Lower lobe of right lung (tissue), 2 donors: ENCODE data around the gene HORMAD2. TPM values are rescaled to one million over a fixed set of nuclear protein-coding genes. Genes with fewer than 3 reads are reported as not detected.
"Not testable (repeated sequence)": the region's sequence is repeated elsewhere in the genome, so short reads cannot be mapped to it uniquely, and the experiment has no call there.

Source experiments
- ATAC-seq, 2 donors: fragments of 200-7000 bp; cut with Tn5 transposase; one replicate each; pipeline ENCODE4 v1.9.1; 2020 to 2022; ENCODE audit warnings: mild to moderate bottlenecking in 2 of 2, moderate library complexity in 2 of 2
- DNase-seq: peaks from one replicate; pipeline ENCODE4 v3.0.0-alpha.2; 2020
- H3K27ac ChIP-seq: fragments of 200-600 bp; one replicate; pipeline ENCODE4 v1.8.0; 2022
- H3K27me3 ChIP-seq: fragments of 200-600 bp; one replicate; pipeline ENCODE4 v1.8.0; 2022; ENCODE audit warnings: low read depth
- H3K36me3 ChIP-seq: fragments of 200-600 bp; one replicate; pipeline ENCODE4 v1.8.0; 2022; ENCODE audit warnings: mild to moderate bottlenecking
- H3K4me1 ChIP-seq: fragments of 200-600 bp; one replicate; pipeline ENCODE4 v1.8.0; 2022
- H3K4me3 ChIP-seq: fragments of 200-600 bp; one replicate; pipeline ENCODE4 v1.8.0; 2022; ENCODE audit warnings: mild to moderate bottlenecking
- H3K9me3 ChIP-seq: fragments of 200-600 bp; one replicate; pipeline ENCODE4 v1.8.0; 2022
- intact Hi-C: fragments of 100-400 bp; cut with DNase I; formaldehyde crosslinking; loops from one replicate; pipeline ENCODE4 v1.11.0; 2022
- total RNA-seq: library from RNA; stranded (reverse); fragmentation: NEBNext Ultra II Directional; extraction: Animal tissue kit (Norgen Biotek cat#: 25700); gene quantifications from one replicate; pipeline ENCODE4 v1.2.1, GENCODE V29; 2021
- TF ChIP-seq, protein P1 (sequence below): fragments of 200-600 bp; IDR thresholded peaks from one replicate; pipeline ENCODE4 v1.8.0; 2022; ENCODE audit warnings: antibody characterized with exemption, mild to moderate bottlenecking
- donor health status: DM: no; HTN: yes; CAD: no; lungs with severe emphysema.

HORMAD2 gene
- total RNA-seq, 1 donor from 2014 or later, result not detected

GRCh38 chr22:30092686-30093085 lies 12.4 kb downstream of the HORMAD2 start:
- intact Hi-C loops, result no loop called here
- H3K27ac ChIP-seq, result no peak overlapping the region
- no peaks in the 10 kb centered on the region for H3K36me3 ChIP-seq
- H3K4me1 ChIP-seq, result no peaks in the 10 kb centered on the region
- TF ChIP-seq, protein P1, sequence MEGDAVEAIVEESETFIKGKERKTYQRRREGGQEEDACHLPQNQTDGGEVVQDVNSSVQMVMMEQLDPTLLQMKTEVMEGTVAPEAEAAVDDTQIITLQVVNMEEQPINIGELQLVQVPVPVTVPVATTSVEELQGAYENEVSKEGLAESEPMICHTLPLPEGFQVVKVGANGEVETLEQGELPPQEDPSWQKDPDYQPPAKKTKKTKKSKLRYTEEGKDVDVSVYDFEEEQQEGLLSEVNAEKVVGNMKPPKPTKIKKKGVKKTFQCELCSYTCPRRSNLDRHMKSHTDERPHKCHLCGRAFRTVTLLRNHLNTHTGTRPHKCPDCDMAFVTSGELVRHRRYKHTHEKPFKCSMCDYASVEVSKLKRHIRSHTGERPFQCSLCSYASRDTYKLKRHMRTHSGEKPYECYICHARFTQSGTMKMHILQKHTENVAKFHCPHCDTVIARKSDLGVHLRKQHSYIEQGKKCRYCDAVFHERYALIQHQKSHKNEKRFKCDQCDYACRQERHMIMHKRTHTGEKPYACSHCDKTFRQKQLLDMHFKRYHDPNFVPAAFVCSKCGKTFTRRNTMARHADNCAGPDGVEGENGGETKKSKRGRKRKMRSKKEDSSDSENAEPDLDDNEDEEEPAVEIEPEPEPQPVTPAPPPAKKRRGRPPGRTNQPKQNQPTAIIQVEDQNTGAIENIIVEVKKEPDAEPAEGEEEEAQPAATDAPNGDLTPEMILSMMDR, result no peak
- H3K9me3 ChIP-seq, result no peaks in the 10 kb centered on the region
- no peak for DNase-seq
- H3K4me3 ChIP-seq, result no peak overlapping the region
- no peak for ATAC-seq
- no peaks in the 10 kb centered on the region for H3K27me3 ChIP-seq

GRCh38 chr22:30094804-30095203 lies 14.5 kb downstream of the HORMAD2 start:
- no peaks in the 10 kb centered on the region for H3K9me3 ChIP-seq
- H3K4me1 ChIP-seq, result no peaks in the 10 kb centered on the region
- intact Hi-C loops, result no loop called here
- H3K36me3 ChIP-seq, result no peaks in the 10 kb centered on the region
- H3K27me3 ChIP-seq, result no peaks in the 10 kb centered on the region
- no peak overlapping the region for H3K4me3 ChIP-seq
- DNase-seq (no peak), ATAC-seq (no peak)
- TF ChIP-seq, protein P1, result no peak
- no peak overlapping the region for H3K27ac ChIP-seq

DNA sequence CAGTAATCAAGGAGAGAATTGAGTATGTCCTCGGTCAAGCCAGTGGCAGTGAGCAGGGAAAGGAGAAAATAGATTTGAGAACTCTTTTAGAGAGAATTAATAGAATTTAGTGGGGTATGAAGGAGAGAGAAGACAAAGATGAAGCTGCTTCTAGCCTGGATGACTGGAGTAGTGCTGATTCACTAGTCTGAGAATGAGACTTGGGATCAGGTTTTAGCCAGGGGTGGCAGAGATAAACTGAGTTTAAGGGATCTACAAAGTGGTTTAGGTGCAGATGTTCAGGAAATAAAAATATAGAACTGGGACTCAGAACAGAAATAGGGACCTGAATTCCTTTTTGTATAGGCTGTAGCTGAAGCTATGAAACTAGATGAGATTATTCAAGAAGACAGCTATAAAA lies 17.6 kb downstream of the HORMAD2 start:
- no peak for DNase-seq
- Histone ChIP-seq H3K27me3 (no peaks in the 10 kb centered on the region), H3K9me3 (no peaks in the 10 kb centered on the region), H3K4me1 (no peaks in the 10 kb centered on the region), H3K36me3 (no peaks in the 10 kb centered on the region), H3K27ac (no peak overlapping the region), H3K4me3 (no peak overlapping the region)
- no peak for ATAC-seq
- TF ChIP-seq, protein P1, result no peak
- intact Hi-C loops, result no loop called here

DNA sequence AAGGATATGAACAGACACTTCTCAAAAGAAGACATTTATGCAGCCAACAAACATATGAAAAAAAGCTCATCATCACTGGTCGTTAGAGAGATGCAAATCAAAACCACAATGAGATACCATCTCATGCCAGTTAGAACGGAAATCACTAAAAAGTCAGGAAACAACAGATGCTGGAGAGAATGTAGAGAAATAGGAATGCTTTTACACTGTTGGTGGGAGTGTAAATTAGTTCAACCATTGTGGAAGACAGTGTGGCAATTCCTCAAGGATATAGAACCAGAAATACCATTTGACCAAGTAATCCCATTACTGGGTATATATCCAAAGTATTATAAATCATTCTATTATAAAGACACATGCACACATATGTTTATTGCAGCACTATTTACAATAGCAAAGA lies 20.5 kb downstream of the HORMAD2 start:
- DNase-seq, H3K36me3 ChIP-seq, H3K27ac ChIP-seq, ATAC-seq, intact Hi-C loops, H3K27me3 ChIP-seq, H3K4me3 ChIP-seq, H3K4me1 ChIP-seq, H3K9me3 ChIP-seq: not testable (repeated sequence)

DNA sequence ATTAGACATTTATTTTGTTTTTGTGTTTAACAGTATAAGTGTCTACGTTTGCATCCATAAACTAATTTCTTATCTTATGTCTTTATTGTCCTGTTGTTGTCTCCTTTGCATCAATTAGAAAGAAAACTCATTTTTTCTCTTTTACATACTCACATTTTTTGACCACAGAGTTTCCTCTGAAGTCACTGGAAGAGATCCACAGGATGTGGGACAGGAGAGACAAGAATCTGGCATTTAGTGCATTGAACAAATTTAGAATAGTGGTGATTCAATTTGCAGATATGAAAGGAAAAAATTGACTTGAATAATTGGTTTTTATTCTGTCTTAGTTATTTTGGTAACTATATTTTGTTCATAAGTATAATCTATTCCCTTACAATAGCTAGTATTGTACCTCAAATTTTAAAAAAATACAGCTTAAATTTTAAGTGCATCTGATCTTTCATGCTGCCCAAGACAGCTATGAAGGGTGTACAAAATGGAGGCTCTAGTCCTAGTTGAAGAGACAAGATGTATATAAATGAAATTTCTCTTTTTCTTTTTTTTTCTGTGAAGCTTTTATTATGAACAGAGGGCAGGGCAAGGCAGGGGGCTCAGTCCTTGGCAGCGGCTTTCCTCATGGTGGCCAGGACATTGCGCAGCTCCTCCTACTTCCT lies 24.4 kb downstream of the HORMAD2 start:
- Histone ChIP-seq H3K27me3 (no peaks in the 10 kb centered on the region), H3K9me3 (no peaks in the 10 kb centered on the region), H3K4me3 (no peak overlapping the region), H3K27ac (no peak overlapping the region), H3K36me3 (no peaks in the 10 kb centered on the region), H3K4me1 (no peaks in the 10 kb centered on the region)
- intact Hi-C loops, result no loop called here
- TF ChIP-seq, protein P1, result no peak
- no peak for ATAC-seq
- no peak for DNase-seq

DNA sequence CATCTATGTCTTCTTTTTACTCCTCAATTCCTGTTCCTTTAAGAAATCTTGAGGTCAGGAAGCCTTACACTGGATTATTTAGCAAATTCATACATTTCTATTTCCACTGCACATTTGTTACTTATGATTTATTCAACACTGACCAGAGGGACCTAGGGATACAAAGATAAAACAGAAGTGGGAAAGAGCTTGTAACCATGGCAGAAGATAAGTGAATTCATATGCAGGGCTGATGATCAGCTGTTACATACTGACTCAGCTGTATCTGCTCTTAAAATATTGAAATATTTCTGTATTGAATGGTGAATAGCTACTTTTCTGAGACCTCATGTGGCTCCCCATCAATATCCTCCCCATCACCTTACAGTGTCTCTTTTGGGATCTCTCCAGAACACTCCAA lies 25.2 kb downstream of the HORMAD2 start:
- DNase-seq (no peak), ATAC-seq (no peak)
- intact Hi-C loops, result no loop called here
- H3K36me3 ChIP-seq, result no peaks in the 10 kb centered on the region
- no peak overlapping the region for H3K4me3 ChIP-seq
- no peaks in the 10 kb centered on the region for H3K9me3 ChIP-seq
- TF ChIP-seq, protein P1, result no peak
- no peak overlapping the region for H3K27ac ChIP-seq
- no peaks in the 10 kb centered on the region for H3K4me1 ChIP-seq
- H3K27me3 ChIP-seq, result no peaks in the 10 kb centered on the region
